ENCODE data around the gene GOLGA5. TPM values are rescaled to one million over a fixed set of nuclear protein-coding genes. Genes with fewer than 3 reads are reported as not detected.
"Not testable (repeated sequence)": the region's sequence is repeated elsewhere in the genome, so short reads cannot be mapped to it uniquely, and the experiment has no call there.

Gene GOLGA5
- total and polyA plus RNA-seq, 2 of the 8 experiments (the other 6 are each of a cell fraction or from before 2014, with no cell fraction given), result 13.0 to 25.4 TPM

DNA sequence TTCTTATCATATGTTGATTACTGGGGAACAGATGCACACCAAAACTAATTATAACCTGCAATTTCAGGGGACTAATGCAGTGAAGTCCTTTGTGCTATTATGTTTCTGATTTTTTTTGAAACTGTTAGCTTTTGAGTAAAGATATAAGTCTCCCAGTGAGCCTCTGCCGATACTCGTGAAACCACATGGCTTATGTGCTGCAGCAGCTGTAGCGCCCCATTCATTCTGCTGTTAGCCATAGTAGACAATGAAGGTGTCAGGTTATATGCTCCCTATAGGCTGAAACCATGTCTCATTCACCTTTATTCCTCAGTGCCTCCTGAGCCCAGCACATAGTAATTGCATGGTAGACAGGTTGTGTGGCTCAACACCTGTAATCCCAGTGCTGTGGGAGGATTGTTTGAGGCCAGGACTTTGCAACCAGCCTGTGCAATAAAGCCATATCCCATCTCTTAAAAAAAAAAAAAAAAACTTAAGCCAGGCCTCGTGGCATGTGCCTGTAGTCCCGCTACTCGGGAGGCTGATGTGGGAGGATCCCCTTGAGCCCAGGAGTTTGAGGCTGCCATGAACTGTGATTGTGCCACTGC, 25.0 kb downstream of the GOLGA5 start (continued):
- TF ChIP-seq KDM1A (IDR thresholded peaks at IDR 0.05; ENCODE audit: borderline replicate concordance, low read length) (no peak), SIN3A (conservative IDR thresholded peaks at IDR 0.05 in 1 of 2, IDR thresholded peaks at IDR 0.05 in 1 of 2; ENCODE audit: low read depth in 1 of 2, low read length in 2 of 2) (no peak)

DNA sequence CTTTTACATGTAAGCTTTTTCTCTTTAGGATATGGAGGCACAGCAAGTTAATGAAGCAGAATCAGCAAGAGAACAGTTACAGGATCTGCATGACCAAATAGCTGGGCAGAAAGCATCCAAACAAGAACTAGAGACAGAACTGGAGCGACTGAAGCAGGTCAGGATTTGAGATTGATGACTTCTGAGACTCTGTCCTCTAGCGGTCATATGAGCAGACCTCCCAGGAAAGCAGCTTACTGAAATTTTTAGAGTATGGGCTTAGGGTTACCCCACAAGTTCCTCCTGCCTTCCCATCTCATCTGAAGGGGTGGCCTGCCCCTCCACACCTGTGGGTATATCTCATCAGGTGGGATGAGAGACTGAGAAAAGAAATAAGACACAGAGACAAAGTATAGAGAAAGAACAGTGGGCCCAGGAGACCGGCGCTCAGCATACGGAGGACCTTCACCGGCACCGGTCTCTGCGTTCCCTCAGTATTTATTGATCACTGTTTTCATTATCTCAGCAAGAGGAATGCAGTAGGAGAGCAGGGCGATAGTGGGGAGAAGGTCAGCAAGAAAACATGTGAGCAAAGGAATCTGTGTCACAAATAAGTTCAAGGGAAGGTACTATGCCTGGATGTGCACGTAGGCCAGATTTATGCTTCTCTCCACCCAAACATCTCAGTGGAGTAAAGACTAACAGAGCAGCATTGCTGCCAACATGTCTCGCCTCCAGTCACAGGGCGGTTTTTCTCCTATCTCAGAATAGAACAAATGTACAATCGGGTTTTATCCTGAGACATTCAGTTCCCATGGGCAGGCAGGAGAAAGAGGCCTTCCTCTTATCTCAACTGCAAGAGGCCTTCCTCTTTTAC, 25.8 kb downstream of the GOLGA5 start:
- FAIRE-seq; H3K9me3 ChIP-seq (ENCODE audit: insufficient read depth in 2 of 2, low read depth in 1 of 2, low read length in 1 of 2); H2BK12ac ChIP-seq (ENCODE audit: low read depth, low read length); H3K79me2 ChIP-seq (ENCODE audit: control insufficient read depth in 1 of 2, insufficient read depth in 2 of 2, low read length in 2 of 2); H4K91ac ChIP-seq (replicated peaks; ENCODE audit: insufficient read length, low read length); H3K4ac ChIP-seq (replicated peaks; ENCODE audit: insufficient read length, low read depth, low read length); H3K23ac ChIP-seq (ENCODE audit: insufficient read length); H3K9ac ChIP-seq (replicated peaks in 1 of 4; ENCODE audit: extremely low read depth in 1 of 4, low read depth in 3 of 4, low read length in 3 of 4); H2AFZ ChIP-seq (ENCODE audit: low read length); H3K4me3 ChIP-seq (ENCODE audit: extremely low read depth in 1 of 4, insufficient read depth in 2 of 4, low read depth in 3 of 4, low read length in 4 of 4); H3K4me2 ChIP-seq (ENCODE audit: insufficient read depth in 1 of 2, low read depth in 2 of 2, low read length in 2 of 2); H4K5ac ChIP-seq (ENCODE audit: insufficient read length, low read depth, low read length); H3K4me1 ChIP-seq (replicated peaks in 1 of 4; ENCODE audit: control insufficient read depth in 3 of 4, insufficient read depth in 4 of 4, low read length in 3 of 4); H4K20me1 ChIP-seq (replicated peaks in 1 of 2; ENCODE audit: control insufficient read depth in 1 of 2, insufficient read depth in 2 of 2, low read length in 2 of 2); H3K23me2 ChIP-seq (ENCODE audit: low read depth, low read length); H2BK15ac ChIP-seq (ENCODE audit: low read length); H2BK120ac ChIP-seq (replicated peaks; ENCODE audit: low read depth, low read length); H3K56ac ChIP-seq (replicated peaks; ENCODE audit: insufficient read length, low read depth, low read length); POLR2A ChIA-PET (ENCODE audit: partially characterized antibody); H4K8ac ChIP-seq (ENCODE audit: extremely low read depth, insufficient read depth, low read length); DNase-seq (ENCODE audit: low read depth in 1 of 2, low spot score in 2 of 2); H2BK5ac ChIP-seq (ENCODE audit: low read depth, low read length); H3K14ac ChIP-seq (ENCODE audit: insufficient read length); H3K27me3 ChIP-seq (replicated peaks in 1 of 4; ENCODE audit: control insufficient read depth in 3 of 4, extremely low read depth in 1 of 4, insufficient read depth in 3 of 4, low read length in 3 of 4); H3K18ac ChIP-seq (ENCODE audit: extremely low read depth, low read length); H2BK20ac ChIP-seq (ENCODE audit: low read length); H3K79me1 ChIP-seq (ENCODE audit: low read depth, low read length); H3K27ac ChIP-seq (ENCODE audit: low read depth, low read length); H2AK5ac ChIP-seq (ENCODE audit: low read depth, low read length): not testable (repeated sequence)
- CTCF ChIA-PET (ENCODE audit: partially characterized antibody), result interaction anchor here (0.6 to 1.2 kb wide), 2 partner anchors 9 to 59 kb away, joined by 3 read pairs; no protein-coding TSS in a partner anchor
- 90% methylated on average over 13 of the region's 13 CpGs; no CpG with 5 or more reads in 1 of the 2 experiments for WGBS, 2 experiments (ENCODE audit: extremely low coverage in 1 of 2, insufficient coverage in 1 of 2, insufficient read length in 1 of 2, insufficient replicate concordance in 2 of 2, low coverage in 1 of 2, low lambda C conversion rate in 2 of 2, missing lambda C conversion rate in 1 of 2)
- peaks cover 2 to 42% (median 21%) of the 10 kb centered on the region in 4 experiments; a peak in 7 of 8 replicates for H3K36me3 ChIP-seq (ENCODE audit: control insufficient read depth in 2 of 4, insufficient read depth in 4 of 4, low read length in 3 of 4)
